Activated CD4-positive, CD25-positive, alpha-beta regulatory T cell treated with anti-CD3 and anti-CD28 coated beads, Interleukin-2, amount 50 U/mL, for 16 hours (primary cell): ENCODE data around the gene ACSS1.

Source experiments
- DNase-seq: peaks from one replicate; pipeline ENCODE4 v3.0.0-alpha.2; 2020; ENCODE audit warnings: low read depth, low spot score

The ACSS1 gene

GRCh38 chr20:24993337-24994185, 64.4 kb downstream of the ACSS1 start:
- DNase-seq: no peak

- peak; percentile 94 for DNase-seq
These were observed 65.3 kb downstream of the ACSS1 start, which contains the start of gene APMAP for GRCh38 chr20:24992487-24993205. Gene APMAP (minus strand): TSS chr20:24992751. CDS start chr20:24992688, 63 bp downstream.

- no peak for DNase-seq
These were observed 65.9 kb downstream of the ACSS1 start for GRCh38 chr20:24991897-24992486.

- no peak for DNase-seq
These were observed 67.1 kb downstream of the ACSS1 start for GRCh38 chr20:24990810-24991252.

DNA sequence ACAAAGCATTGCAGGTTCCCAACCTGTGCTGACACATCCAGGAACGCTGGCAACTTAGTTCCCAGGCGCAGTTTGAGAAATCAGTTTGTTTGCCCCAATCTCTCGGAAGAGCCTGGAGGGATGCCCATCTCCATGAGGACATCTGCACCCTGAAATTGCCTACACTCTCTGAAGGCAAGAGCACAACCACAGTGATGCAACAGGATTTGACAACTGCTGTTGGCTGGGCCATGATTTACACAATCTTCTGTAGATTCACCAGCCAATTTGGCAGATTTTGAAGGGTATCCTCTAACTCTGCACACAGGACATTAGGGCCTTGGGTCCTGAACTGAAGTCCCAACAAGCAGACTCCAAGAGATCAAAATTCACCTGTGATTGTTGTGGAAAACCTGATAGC, 68.8 kb downstream of the ACSS1 start:
- DNase-seq: no peak

GRCh38 chr20:24987873-24988835, 69.8 kb downstream of the ACSS1 start:
- DNase-seq: no peak

DNA sequence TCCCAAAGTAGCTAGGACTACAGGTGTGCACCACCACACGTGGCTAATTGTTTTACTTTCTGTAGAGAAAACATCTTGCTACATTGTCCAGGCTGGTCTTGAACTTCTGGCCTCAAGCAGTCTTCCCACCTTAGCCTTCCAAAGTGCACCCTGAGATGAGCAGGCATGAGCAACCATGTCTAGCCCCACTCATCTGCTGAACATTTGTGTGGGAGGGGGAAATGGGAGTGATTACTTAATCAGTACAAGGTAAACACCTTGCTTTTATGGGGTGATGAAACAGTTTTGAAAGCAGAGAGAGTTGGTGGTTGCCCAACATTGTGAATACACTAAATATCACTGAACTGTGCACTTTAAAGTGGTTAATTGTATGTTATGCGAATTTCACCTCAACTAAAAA, 70.7 kb downstream of the ACSS1 start:
- no peak for DNase-seq

DNA sequence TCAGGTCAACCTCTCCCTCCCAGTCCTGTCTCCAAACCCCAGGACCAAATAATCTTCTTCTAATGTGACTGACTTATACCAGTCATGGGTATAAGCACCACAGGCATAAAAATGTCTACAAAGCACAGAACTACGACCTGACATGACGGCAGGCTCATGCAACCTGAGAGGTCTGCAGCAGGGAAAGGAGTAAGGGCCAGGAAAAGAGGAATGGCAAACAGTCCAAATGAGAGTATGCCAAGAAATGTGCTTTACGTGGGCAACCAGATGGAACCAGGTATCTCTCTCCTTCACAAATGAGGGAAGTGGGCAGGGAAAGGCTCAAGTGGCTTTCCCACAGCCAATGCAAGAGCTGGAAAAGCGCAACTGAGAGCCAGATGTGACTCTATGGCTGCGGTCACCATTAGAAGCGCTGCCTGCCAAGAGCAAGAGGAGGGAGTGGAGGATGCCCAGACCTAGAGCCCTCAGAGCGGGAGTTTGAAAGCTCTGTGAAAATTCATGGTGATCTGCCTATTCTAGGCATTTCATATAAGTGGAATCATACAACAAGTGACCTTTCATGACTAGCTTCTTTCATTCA, 71.4 kb downstream of the ACSS1 start:
- no peak for DNase-seq

DNA sequence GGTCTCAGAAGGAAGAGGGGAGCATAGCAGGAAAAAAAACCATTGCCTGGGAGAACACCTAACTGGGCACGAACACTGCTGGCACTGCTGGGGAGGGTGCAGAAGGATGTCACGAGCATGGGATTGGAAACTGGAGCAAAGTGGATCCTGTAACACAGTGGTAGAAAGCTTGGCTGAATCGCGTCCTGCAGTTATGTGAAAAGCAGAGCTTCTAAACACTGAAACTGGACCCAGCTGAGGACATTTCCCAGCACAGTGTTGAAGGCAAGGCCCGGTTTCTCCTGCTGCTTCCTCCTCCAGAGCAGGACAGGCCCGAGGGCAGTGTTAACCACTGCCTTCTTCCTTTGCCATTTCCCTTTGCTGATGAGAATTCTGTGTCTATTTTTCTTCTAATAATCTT, 72.1 kb downstream of the ACSS1 start:
- DNase-seq: no peak

DNA sequence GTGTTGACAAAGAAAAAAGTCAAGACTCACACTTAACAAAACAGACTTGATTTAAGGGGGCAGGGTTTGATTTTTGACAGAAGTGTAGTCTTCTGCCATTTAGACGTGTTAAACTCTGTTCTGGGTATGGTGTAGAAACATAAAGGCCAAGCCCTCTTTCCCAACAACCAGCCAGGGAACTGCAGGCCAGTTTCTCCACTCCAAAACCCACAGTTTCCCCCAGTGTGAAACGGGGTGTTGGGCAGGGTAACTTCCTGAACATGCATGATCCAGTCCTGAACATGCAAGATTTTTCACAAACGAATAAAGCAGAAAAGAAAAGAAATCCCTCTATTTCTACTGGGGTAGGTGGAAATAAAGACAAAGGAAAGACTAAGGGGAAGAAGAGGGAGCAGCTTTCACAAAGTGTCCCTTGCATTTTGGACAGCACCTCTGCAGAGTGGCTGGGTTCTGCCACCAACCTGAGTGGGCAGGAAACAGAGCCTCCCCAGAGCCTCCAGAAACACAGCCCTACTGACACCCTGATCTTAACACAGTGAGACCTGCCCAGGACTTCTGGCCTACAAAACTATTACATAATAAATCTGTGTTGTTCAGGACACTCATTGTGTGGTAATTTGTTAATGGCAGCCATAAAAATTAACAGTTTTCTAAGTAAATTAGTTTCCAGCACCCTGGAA, 72.8 kb downstream of the ACSS1 start:
- DNase-seq: no peak

- DNase-seq: no peak
These were observed 74.0 kb downstream of the ACSS1 start for GRCh38 chr20:24983896-24984295.

- DNase-seq: no peak
These were observed 76.1 kb downstream of the ACSS1 start for GRCh38 chr20:24981790-24982189.

- no peak for DNase-seq
These were observed 76.7 kb downstream of the ACSS1 start for GRCh38 chr20:24981282-24981681.

DNA sequence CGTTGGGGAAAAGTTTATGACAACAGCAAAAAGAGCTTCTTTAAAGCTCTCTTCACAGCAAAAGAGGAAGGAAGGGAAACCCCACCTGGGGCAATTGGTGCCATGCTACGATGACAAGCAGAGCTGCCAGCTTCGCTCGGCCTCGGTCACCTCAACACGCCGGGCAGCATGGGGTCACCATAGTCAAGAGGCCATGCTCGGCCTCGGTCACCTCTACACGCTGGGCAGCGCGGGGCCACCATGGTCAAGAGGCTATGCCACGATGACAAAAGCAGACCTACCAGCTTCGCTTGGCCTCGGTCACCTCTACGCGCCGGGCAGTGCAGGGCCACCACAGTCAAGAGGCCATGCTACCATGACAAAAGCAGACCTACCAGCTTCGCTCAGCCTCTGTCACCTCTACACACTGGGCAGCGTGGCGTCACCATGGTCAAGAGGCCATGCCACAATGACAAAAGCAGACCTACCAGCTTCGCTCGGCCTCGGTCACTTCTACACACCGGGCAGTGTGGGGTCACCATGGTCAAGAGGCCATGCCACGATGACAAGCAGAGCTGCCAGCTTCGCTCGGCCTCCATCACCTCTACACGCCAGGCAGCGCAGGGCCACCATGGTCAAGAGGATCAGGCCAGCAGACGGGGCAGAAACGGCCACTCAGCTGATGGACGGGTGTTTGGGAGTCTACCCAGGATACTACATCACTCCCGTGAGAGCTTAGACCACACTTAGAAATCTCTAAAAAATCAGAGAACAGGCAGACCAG, 77.5 kb downstream of the ACSS1 start:
- no peak for DNase-seq

GRCh38 chr20:24979036-24979960, 78.6 kb downstream of the ACSS1 start:
- DNase-seq: no peak

DNA sequence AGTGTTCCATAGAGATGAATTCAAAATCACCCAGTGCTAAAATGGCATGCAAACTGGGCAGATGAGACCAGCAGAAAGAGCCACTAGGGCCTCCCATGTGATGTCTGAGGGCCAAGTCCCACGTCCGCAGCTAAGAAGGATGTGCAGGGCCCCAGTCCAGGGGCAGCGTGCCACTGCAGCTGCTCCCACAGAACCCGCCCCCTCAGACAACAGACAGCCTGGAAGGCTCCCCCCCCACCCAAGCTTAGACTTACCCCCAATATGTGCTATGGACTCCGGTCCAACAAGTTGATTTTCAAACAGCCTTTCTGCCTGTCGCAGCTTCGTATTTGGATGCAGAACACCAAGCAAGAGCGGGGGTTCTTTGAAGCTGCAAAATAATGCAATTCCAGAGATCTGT, 79.4 kb downstream of the ACSS1 start:
- no peak for DNase-seq

DNA sequence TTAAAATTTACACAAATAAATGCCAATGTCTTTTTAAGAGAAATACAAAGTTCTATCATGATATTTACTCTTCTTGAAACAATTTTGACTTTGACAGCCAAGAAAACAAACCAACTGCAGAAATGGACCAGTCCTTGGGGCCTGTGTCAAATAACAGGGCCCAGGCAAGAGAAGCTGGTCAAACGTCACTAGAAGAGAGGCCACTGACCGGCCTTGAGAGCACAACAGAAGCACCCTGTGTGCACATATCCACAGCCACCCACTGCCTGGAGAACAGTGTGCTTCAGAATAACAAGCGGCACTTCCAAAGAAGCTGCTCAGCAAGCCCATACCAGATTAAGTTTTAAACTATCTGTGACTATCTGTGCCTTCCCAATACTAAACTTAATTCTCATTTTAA, 80.1 kb downstream of the ACSS1 start:
- no peak for DNase-seq

DNA sequence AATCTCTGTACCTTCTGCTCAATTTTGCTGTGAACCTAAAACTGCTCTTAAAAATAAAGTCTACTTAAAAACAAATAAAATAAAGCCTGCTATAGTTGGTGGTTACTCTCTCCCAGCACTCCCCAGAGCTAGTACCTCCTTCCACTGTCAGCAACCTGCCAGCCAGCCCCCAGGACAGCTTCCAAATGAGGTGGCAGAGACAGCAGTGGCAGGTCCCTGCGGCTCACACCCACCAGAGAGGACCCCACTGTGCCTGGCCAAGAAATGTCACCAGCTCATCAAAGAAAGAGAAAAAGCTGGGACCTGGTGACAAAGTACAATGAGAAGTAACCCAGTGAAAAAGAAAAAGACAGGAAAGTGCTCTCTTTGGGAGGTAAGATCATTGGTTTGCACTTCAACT, 80.6 kb downstream of the ACSS1 start:
- DNase-seq: no peak

DNA sequence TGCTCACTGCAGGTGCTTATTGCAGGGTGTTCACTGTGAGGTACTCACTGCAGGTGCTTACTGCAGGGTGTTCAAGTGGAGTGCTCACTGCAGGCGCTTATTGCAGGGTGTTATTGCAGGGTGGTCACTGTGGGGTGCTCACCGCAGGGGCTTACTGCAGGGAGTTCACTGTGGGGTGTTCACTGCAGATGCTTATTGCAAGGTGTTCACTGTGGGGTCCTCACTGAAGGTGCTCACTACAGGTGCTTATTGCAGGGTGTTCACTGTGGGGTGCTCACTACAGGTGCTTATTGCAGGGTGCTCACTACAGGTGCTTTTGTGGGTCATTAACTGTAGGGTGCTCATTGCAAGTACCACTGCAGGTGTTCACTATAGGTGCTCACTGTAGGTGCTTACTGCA, 85.6 kb downstream of the ACSS1 start:
- no peak for DNase-seq
